Measurements from ENCODE around the gene CPEB3.

- TF ChIP-seq CTCF (IDR thresholded peaks at IDR 0.05) (no peak), POLR2A (IDR thresholded peaks at IDR 0.05) (no peak)
Observed at GRCh38 chr10:92064506-92064905, 226.4 kb downstream of the CPEB3 start.

All from body of pancreas (tissue), 4 donors.